Activated T-helper 9 cell treated with anti-CD3 and anti-CD28 coated beads, Interleukin-2, amount 50 U/mL, for 16 hours (primary cell): Measurements from ENCODE around the gene DIS3L2.
"Not testable (repeated sequence)": the region's sequence is repeated elsewhere in the genome, so short reads cannot be mapped to it uniquely, and the experiment has no call there.

Experiments
- DNase-seq: peaks from one replicate; pipeline ENCODE4 v3.0.0-alpha.2; 2020; ENCODE audit warnings: low read depth

DIS3L2 gene

DNA sequence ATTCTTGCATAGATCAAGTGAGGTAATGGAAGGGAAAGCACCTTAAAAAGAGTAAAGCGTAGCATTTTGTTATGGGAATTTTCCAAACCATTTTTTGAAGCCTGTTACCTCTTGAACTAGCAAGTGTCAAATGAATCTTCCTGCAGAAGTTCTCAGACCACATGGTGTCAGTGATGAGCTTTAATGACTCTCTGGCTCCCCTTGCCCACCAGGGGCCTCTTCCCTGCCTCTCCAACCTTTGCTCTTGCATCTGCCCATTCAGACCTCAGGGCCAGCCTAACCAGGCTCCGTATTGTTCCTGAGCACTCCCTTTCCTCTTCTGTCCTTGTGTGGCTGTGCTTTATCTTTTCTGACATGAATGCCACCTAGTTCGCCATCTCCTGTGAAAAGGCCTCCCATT, 155.9 kb downstream of the DIS3L2 start:
- no peak for DNase-seq

DNA sequence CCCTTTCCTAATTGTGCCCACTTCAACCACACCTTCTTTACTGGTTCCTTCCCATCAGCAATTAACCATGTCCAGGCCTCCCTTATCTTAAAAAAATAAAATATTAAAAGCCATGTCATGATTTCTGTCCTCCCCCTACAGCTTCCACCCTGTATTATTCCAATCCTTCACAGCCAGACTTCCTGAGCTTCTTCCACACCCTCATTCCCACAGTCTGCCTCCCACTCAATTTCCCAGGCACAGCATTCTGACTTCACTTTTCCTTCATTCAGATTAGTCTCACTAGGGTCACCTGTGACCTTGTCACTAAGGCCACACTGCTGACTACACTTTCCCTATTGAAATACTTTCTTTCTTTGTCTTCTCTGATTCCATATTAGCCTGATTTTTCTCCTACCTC, 159.4 kb downstream of the DIS3L2 start:
- no peak for DNase-seq

DNA sequence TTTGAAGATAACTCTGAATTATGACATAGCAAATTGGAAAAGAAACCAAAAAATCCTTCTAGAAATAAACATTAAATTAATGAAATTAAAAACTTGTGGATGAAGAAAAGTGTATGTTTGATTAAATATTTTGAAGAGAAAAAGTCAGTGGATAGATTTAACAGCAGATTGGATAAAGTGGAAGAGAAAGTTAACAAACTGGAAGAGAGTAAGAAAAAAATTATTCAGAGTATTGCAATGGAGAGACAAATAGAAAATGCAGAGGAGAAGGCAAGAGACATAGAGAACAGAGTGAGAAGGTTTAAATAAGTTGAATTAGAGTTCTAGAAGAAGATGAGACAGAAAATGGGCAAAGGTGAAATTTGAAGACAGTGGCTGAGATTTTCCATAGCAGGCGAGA, 162.8 kb downstream of the DIS3L2 start:
- no peak for DNase-seq

DNA sequence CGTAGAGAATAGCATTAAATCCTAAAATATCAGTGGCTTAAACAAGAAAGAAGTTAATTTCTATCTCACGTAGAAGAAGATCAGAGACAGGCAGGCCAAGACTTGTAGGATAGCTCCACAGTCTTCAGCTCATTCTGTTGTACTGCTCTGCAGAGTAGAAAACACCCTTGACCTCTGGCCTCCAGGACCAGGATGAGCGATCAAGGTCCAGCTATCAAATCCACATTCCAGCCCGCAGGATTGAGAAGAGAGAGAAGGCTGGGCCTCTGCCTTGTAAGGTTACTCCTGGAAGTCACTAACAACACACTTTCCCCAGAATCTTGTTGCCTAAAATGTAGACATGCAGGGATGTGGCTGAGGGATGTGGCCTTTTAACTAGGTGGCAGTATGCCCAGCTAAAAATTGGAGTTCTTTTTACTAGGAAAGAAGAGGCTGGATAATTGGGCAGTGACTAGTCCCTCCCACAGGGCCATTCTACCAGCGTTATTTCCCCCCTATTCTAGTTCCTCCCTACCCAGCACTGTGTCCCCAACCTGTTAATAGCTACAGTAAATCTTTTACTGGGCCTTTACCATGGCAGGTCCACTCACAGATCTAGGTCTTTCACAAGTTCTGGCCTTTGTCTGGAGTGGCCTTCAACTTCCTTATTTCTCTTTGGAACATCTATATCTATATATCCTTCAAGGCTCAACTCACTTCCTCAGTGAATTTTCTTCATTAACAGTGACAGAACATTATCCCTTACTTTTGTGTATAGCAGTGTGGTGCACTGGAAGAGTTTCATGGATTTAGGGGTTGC, 165.0 kb downstream of the DIS3L2 start:
- DNase-seq, result no peak

DNA sequence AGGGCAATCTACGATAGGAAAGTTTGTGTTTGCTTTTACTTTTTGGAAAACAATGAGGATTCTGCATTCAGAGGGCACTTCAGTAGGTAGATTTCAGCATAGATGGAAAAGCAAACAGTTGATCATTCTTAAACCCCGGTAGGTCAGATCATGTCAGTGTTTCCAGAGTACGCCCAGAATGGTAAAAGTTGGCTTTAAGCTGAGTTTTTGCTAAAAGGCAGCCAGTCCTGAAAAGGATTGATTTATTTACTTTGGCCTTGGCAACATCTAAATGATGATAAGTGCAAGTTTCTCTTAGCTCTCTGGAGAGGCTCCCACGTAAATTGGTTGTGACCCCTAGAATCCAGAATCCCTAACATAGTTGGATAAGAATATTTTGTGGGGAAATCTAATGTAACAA, 168.0 kb downstream of the DIS3L2 start:
- no peak for DNase-seq

DNA sequence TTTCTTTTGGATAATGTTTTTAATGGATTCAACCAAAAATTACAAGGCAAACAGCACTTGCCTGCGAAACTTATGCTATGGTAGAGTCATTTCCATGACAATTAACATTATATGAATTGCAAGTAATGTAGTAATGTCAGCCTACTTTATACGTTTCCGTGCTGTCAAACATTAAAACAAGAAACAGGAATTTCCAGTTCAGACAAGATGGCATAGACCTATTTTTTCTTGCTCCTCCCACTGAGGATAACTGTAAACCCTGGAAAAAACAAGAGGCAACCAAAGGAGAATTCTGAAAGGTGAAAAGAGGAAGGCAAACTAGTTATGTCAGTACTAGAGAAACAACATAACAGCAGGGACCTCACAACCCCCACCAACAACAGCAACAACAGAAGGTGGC, 170.7 kb downstream of the DIS3L2 start:
- DNase-seq, result no peak

DNA sequence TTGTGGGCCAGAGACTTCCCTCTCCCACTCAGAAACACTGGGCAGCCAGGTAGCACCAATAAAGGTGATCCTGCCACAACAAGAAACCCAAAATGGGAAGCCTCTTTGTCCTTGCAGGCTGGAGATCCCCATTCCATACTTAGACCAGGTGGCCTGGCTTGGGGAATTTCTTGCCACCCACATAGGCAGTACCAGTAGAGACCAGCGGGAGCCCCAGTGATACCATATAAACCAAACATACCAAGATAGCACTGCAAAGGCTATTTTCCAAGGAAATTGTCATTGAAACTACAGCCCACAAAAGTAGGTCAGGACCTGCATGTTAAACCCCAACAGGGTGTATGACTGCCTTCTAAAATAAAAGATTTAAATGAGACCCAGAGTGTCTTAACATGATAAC, 171.6 kb downstream of the DIS3L2 start:
- no peak for DNase-seq

DNA sequence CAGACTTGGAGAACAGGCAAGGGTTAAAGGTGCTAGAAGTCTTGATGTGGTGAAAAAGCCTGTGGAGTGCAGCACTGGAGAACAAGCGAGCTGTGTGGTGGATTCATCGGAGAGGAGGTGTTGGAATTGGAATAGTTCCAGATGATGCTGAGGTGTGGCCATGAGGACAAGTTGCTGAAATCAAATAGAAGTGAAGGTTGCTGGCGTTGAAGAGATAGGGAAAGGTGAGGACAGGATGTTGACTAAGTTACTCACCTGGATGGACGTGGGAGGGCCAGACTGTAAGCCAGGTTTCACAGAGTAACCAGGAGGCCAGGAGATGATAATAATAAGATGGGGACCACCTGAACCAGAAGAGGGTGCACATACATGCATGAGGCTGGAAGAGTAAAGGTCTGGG, 173.4 kb downstream of the DIS3L2 start:
- DNase-seq, result no peak

DNA sequence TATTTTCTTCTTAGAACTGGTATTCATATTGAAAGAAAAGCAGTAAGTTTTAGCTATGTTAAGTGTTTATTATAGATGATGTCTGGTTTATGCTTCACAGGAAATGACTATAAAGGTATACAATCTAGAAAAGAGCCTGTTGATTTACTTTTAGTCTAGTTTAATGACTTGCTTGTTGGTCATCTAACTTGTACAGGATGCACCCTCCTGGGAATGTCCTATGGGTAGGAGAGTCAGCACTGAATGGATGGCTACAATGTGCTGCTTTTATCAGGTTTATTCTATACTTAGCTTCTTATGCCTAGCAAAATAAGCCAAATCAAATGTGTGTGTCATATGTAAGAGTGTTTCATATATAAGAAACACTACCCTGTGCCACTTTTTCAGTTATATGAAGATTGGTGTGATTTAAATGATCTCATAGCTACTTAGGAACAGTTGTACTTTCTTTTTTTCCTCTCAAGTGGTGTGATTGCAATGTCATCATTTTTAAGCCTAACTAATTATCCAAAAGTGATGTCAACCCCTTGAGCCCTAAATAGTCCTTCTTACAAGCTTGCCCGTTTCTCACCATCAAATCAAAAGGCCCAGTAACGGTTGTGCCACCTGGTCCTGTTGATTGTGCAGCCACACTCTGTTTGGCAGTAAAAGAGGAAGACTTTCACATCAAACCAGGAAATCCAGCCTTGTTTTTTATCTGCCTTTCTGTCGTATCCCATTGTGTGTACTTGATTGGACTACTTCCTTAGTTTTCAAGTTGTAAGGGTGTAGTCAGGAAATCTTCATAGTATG, 176.0 kb downstream of the DIS3L2 start:
- no peak for DNase-seq

DNA sequence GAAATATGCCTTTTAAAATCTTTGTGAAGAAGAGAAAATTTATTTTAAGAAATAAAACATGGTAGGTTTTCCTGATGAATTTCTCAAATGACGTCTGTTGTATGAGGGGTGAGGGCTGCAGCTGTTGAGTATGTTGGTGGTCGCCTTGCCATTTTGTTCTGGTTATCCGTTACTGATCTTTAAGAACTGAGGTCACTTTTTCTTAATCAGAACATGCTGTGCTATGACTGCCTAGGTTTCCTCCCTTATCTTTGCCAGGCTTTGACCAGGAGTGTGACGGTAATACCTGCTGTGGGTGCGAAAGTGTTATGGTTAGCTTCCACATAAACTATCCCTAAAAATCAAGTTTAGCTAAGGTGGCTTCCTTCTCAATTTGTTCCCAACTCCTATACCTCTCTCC, 176.9 kb downstream of the DIS3L2 start:
- DNase-seq, result no peak

DNA sequence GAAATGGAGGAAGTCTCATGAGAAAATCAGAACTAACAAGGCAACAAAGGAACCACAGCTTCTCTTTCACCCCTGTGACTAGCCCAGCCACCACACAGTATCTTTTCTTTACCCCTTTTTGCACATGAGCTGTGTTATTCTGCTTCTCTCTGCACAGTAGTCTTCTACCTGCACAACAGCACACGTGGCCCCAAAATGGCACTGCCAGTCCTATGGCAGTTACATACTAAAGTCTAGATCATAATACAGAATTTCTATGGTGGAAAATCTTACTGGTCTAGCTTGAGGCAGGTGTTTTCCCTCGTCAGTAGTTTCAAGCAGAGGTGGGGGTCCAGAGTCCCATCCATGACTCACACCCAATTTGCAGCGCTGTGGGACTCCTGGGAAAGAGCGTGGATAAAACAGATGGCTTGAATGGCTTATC, 177.7 kb downstream of the DIS3L2 start:
- DNase-seq, result no peak

DNA sequence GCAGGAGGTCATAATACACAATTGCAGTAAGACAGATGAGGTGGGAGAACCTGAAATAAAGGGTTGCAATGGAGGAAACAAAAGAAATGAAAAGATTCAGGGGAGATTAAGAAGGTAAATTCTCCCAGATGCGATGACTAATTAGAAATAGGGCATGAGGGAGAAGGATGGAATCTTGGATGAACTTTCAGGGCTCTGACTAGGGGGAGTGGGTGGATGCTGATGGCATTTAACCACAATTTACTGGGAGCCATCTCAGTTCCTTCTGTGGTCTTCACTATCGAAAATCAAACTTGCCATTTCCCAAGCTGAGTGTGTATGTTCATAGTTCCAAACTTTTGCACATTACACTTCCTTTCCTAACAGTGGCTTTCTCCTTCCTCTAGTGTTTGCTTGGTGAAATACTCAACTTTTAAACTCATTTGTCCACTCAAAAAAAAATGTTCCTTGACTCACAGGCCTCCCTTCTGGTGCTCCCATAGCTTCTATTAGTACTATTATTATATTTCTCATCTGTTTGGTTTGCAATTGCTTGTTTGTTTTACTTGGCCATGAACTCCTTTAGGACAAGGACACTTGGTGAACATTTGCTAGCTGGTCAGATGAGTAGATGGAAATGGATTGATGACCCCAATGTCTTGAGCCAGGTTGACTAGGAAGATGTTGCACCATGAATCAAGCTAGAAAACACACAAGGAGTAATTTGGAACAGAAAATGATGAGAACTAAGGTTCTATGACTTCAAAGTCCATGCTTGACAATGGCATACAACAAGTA, 178.5 kb downstream of the DIS3L2 start:
- no peak for DNase-seq

DNA sequence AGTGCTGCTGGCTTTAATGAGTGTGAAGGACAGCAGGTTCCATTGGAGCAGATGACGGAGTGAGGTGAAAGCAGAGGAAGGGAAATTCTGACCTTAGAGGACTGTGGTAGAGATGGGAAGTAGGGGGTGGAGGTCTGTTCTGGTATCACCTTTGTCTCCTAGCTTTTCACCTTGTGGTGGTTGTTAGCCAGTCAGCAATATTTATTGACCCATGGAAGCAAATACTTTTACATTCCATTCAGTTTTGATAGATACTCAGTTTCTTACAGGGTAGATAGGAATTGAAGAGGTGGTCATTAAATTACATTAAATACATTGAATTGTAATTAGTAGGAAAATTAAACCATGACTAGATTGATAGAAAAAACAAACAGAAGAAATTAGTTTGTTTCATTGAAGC, 180.1 kb downstream of the DIS3L2 start:
- no peak for DNase-seq

DNA sequence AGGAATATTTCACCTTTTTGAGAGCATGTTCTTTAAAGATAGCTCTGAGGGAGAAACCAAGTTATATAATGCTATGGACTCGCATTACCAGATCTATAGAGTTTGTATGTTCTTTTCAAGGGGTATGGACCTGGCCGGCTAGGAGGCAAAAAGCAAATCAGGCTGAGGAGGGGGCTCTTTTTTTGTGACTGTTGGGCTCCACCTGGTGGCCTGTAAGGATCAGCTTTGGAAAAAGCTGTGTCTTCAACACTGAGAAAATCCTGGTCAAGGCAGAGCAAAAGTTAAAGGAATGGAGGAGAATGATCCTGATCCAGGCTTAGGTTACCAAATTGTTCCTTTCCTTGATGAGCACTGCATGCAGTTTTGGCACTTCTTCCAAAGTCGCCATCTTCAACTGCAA, 180.5 kb downstream of the DIS3L2 start:
- no peak for DNase-seq

DNA sequence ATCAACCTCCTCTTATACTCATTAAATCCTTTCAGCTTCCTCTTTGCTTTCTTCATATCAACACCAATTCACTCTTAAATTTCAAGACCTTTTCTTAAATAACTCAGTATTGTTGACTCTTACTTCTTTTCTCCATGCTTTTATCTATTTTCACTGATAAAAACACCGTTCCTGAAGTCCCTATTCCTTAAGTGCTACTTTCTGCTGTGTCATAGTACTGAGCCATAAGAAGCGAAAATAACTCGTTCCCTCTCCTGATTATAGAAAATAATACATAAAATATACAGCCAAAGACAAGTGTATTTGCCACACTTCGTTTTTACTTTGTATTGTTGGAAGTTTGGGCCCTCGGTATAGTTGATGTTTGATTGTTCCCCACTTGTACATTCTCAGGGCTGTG, 181.0 kb downstream of the DIS3L2 start:
- DNase-seq, result no peak

DNA sequence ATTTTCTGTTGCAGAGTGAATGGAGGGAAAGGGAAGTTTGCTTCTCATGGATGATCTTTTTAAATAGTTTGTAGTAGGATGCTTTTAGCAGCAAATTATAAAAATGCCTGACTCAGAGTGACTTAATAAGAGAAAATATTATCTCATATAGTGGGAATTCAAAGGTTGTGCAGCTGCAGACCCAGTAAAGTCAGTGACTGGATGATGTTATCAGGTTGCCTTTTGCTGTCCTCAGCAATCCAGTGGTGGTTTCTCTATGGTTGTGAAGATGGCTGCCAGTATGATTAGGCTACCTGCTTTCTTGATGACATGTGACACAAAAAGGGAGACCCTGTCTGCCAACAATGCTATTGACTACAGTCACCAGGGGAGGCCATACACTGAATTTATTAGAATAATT, 184.8 kb downstream of the DIS3L2 start:
- DNase-seq, result no peak

DNA sequence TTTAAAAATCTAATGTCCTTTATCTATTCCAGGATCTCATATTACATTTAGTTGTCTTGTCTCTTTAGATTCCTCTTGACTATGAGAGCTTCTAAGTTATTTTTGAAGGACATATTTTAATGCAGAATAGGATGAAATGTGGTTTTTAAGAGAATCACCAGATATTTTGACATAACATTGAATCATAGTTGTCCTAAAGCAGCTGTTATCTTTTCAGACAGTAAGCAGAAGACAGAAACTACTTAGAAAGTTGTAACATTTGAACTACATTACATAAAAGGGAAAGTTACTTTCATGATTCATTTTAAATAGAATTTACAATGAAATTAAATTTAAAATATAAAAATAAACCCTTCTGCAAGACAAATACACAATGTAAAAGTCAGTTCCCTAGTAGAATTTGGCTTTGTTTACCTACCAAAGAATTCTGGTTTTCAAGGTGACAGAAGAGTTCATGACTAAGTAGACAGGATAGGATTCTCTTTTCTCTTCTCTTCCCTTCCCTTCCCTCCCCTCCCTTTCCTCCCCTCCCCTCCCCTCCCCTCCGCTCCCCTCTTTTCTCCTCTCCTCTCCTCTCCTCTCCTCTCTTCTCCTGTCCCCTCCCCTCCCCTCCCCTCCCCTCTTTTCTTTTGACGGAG, 186.0 kb downstream of the DIS3L2 start:
- DNase-seq, result no peak

DNA sequence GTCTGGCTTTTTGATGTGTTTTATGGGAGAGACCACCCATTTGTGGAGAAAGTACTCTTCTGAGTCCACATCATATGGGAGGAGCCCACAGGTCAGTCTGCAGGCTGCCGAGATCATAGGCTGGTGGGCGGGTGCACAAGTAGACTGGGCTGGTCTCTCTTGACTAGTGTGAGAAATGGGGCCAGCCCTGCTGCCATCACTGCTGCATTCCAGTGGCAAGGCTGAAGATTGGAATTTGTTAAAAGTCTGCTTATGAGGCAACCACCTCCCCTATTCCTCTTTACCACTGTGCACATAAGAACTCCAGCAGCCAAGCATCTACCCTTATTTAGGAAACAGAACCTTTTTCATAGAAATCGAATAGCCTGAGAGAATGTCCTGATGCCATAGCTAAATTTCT, 200.7 kb downstream of the DIS3L2 start:
- no peak for DNase-seq

DNA sequence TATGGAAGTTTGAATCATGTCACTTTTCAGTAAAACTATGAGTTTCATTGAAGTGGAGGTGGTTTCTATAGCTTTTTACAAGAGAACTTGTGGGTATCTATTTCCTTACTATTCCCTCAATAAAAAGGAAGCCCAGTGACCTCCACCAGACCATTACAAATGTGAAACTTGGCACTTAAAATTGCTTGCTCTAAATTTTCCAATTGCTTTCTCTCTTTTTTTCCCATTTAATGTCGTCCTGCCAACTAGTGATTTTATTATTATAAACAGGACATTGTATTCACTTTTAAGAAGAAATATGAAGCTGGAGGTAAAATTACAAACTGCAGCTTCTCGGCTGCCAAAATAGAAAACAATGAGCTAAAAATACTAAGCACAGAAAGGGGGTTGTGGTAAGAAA, 208.9 kb downstream of the DIS3L2 start:
- no peak for DNase-seq

DNA sequence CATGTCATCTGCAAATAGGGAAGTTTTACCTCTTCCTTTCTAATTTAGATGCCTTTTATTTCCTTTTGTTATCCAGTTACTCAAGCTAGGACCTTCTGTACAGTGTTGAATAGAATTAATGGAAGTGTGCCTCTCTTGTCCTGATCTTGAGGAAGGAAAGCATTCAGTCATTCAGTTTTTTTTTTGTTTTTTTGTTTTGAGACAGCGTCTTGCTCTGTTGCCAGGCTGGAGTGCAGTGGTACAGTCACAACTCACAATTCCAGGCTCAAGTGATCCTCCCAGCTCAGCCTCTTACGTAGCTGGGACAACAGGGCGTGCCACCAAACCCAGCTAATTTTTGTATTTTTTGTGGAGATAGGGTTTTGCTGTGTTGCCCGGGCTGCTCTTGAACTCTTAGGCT, 213.1 kb downstream of the DIS3L2 start:
- no peak for DNase-seq

DNA sequence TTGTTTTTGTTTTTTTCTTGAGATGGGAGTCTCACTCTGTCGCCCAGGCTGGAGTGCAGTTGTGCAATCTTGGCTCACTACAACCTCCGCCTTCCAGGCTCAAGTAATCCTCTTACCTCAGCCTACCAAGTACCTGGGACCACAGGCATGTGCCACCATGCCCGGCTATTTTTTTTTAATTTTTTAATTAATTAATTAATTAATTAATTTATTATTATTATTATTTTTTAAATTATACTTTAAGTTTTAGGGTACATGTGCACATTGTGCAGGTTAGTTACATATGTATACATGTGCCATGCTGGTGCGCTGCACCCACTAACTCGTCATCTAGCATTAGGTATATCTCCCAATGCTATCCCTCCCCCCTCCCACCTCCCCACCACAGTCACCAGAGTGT, 215.1 kb downstream of the DIS3L2 start:
- DNase-seq, result not testable (repeated sequence)

DNA sequence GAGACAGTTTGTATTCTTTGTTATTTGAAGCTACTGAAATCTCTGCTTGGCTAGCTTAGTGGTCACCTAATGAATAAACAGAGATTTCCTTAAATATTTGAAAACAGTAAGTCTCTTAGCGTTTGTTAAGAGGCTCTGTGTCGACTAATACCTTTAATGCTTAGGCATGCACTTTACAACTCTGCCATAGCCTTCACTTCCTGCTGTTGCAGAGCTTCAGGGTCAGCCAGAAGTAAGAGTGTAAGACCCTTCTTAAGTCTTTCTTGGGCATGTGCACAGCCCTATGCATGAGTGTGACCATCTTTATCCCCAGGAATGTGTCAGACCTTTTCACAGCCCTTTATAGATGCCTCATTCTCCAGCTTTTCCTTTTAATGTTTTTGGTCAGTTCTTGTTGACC, 221.8 kb downstream of the DIS3L2 start:
- no peak for DNase-seq
